GM21737 (cell line): Measurements from ENCODE around the gene THY1.
"Not testable (repeated sequence)": the region's sequence is repeated elsewhere in the genome, so short reads cannot be mapped to it uniquely, and the experiment has no call there.

Experiments used
- ATAC-seq: cut with Tn5 transposase; IDR thresholded peaks from one replicate; pipeline ENCODE4 v1.9.1; 2021; ENCODE audit warnings: mild to moderate bottlenecking, moderate library complexity; ENCODE audit not compliant: unreplicated experiment

THY1 gene

GRCh38 chr11:119419246-119419645 lies 3.7 kb downstream of the THY1 start:
- no peak for ATAC-seq

GRCh38 chr11:119418759-119419158 lies 4.2 kb downstream of the THY1 start:
- no peak for ATAC-seq

- ATAC-seq, result no peak
Measured at GRCh38 chr11:119417726-119418540, 5.0 kb downstream of the THY1 start.

GRCh38 chr11:119416606-119417580 lies 6.1 kb downstream of the THY1 start:
- ATAC-seq, result no peak

GRCh38 chr11:119415966-119416365 lies 7.0 kb downstream of the THY1 start:
- ATAC-seq, result no peak

GRCh38 chr11:119415517-119415916 lies 7.5 kb downstream of the THY1 start:
- ATAC-seq, result no peak

GRCh38 chr11:119414734-119415133 lies 8.2 kb downstream of the THY1 start:
- ATAC-seq, result no peak

GRCh38 chr11:119414321-119414720 lies 8.7 kb downstream of the THY1 start:
- ATAC-seq, result no peak

- no peak for ATAC-seq
Measured at GRCh38 chr11:119412072-119412471, 10.9 kb downstream of the THY1 start.

GRCh38 chr11:119410501-119410900 lies 12.5 kb downstream of the THY1 start:
- ATAC-seq, result no peak

GRCh38 chr11:119409731-119410130 lies 13.2 kb downstream of the THY1 start:
- ATAC-seq, result no peak

GRCh38 chr11:119406005-119406404 lies 17.0 kb downstream of the THY1 start:
- no peak for ATAC-seq

- ATAC-seq, result not testable (repeated sequence)
Measured at GRCh38 chr11:119405448-119405847, 17.5 kb downstream of the THY1 start.

- ATAC-seq, result no peak
Measured at GRCh38 chr11:119404872-119405271, 18.1 kb downstream of the THY1 start.

GRCh38 chr11:119403021-119403420 lies 20.0 kb downstream of the THY1 start:
- no peak for ATAC-seq

GRCh38 chr11:119402470-119402869 lies 20.5 kb downstream of the THY1 start:
- ATAC-seq, result no peak

GRCh38 chr11:119400860-119401259 lies 22.1 kb downstream of the THY1 start:
- ATAC-seq, result no peak

GRCh38 chr11:119397740-119398139 lies 25.2 kb downstream of the THY1 start:
- no peak for ATAC-seq

- no peak for ATAC-seq
Measured at GRCh38 chr11:119396835-119397234, 26.1 kb downstream of the THY1 start.

- ATAC-seq, result no peak
Measured at GRCh38 chr11:119391275-119391674, 31.7 kb downstream of the THY1 start.

- no peak for ATAC-seq
Measured at GRCh38 chr11:119389611-119390254, 33.2 kb downstream of the THY1 start.
